GM19468 (cell line): ENCODE measurements around the gene LZTS2.
"Not testable (repeated sequence)": the region's sequence is repeated elsewhere in the genome, so short reads cannot be mapped to it uniquely, and the experiment has no call there.

Source experiments
- ATAC-seq: cut with Tn5 transposase; IDR thresholded peaks from one replicate; pipeline ENCODE4 v1.9.1; 2021; ENCODE audit warnings: mild to moderate bottlenecking, moderate library complexity, moderate number of reproducible peaks; ENCODE audit not compliant: unreplicated experiment; ENCODE audit errors: extremely low read depth

The LZTS2 gene

DNA sequence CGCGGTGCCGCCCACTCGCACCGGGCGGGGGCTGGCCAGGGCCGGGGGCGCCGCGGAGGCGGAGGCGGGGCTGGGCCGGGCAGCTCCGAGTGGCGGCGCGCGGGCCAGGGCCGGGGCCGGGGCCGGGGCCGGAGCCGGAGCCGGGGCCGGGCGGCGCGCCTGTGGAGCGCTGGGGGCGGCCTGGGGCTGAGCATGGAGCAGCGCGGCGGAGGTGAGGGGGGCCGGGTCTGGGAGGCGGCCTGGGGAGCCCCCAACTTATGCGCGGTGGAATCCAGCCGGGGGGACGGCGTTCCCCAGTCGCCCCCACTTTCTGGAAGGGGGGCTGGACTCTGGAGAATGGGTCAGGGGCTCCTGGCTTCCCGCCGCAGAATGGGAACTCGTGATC, at the start of gene LZTS2:
LZTS2 (plus strand) TSS at position 67 of the 385 bp plus-strand sequence. CDS start 2,731 bp downstream, outside the sequence.
- ATAC-seq = no peak

DNA sequence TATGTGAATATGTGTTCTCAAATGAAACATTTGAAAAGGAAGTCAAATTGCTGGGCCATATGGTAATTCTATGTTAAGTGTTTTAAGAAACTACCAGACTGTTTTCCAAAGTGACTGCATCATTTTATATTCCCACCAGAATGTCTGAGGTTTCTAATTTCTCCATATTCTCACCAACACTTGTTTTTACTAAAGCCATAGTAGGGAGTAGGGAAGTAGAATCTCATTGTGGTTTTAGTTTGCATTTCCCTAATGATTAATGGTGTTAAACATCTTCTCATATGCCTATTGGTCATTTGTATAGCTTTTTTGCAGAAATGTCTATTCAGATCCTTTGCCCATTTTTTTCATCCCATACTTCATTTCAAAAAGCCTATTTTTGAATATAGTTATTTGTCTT, 39.4 kb upstream of the LZTS2 start:
- no peak for ATAC-seq

DNA sequence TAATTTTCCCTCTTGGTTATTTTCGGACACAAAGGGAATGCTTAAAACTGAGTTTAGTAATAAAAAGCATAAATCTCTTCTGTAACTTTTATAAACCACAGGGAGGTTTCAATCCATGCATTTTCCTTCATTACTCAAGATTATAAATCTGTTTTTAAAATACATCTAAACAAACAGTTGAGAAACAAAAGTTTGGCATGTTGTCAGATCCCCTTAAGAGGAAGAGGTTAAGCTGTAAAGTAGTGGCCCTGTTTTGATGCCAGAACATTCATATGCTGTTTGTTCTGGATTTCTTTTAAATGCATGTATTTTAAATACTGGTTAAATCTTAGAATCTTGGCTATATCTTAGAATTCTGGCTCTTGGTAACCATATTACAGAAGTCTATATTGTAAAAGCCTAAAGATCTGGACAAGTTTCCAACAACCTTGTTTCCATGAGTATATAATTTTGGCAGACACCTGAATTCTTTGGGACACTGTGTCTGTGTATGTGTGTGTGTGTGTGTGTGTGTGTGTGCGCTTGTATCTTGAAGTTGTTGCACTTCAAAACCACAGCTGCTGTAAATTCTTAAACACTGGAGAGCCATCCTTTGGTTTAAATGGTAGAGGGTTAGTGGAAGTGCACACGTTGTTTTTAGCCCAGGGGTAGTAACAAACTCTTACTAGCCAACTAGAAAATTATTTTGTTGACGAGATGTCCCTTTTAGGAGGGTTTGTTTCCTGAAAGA, 37.1 kb upstream of the LZTS2 start:
- no peak for ATAC-seq

DNA sequence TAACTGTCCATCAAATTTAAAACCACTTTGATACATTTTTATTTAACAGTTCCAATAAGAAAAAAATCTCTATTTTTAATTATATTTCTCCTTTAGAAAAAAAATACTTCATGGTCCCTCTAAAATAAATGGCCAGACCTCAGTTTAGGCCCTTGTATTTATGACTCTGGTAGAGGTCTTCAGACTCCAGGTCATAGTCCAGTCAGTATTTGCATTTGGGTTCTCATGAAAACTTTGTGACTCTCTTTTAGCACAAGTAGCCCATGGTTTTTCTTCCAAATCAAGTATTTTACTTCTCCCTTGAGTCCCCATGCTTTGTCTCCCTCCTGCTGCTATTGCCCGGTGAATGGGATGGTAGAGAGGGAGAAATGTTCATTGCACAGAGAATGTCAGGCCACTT, 35.8 kb upstream of the LZTS2 start:
- no peak for ATAC-seq

GRCh38 chr10:100965820-100966219, 33.8 kb upstream of the LZTS2 start:
- no peak for ATAC-seq

- no peak for ATAC-seq
Observed at GRCh38 chr10:100966887-100967286, 32.7 kb upstream of the LZTS2 start.

DNA sequence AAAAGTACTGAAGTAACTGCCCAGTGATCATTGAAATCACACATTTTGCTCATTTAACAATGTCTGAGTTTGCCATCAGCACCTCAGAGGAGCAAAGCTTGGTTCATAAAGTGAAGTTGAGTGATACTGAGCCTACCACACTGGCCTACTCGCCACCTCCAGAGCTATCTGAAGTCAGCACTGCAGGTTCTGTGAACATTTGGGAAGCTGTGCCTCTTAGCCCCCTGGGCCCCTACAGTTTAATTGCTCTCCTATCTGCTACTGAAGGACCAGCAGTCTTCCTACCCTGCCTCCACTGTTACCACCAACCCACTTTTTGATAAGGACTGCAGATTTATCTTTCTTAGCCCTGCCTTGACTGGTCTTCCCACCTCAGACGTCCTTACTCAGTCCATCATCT, 32.3 kb upstream of the LZTS2 start:
- no peak for ATAC-seq

- ATAC-seq = no peak
Observed at GRCh38 chr10:100968062-100968736, 31.4 kb upstream of the LZTS2 start.

- ATAC-seq = no peak
Observed at GRCh38 chr10:100968863-100969186, 30.8 kb upstream of the LZTS2 start.

DNA sequence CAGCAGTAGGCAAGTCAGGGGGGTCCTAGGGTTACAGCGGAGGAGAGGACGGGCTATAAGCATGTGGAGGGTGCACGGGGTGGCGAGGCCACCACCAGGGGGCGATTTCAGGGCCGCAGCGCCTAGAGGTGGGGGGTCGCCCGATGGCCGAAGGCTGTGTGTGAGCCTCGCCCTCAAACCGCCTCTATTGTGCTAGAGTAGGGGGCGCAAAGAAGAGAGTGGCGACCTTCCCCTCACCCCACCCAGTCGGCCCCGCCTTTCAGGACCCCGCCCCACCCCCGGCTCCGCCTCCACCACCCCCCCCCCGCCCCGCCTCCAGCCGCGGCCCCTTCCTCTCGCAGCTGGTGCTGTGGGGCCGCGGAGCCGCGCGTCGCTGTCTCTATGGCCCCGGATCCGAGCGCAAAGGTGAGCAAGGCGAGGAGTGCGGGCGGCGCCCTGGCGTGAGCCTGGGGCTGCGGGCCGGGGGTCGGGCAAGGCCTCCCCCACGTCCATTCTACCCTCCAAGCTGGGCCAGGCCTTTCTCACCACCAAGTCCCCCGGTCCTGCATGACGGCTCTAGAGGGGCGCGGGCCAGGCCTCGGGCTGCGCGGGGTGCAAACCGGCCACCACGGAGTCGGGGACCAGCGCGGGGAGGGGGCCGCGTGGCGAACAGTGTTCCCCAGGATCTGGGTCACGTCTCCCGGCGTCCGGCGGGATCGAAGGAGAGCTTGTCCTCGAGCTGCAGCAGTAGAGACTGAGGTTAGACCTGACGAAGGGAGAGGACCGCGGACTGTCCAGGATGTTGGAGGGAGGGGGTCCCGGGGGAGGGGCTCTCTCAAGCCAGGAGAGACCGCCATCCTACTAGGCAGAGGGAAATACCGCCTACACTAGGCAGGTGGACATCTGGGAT, 30.2 kb upstream of the LZTS2 start, which contains the start of gene SEMA4G:
SEMA4G (plus strand) TSS at position 318 of the 889 bp plus-strand sequence. CDS start 3,409 bp downstream, outside the sequence.
- ATAC-seq = no peak

GRCh38 chr10:100970076-100970913, 29.3 kb upstream of the LZTS2 start:
- ATAC-seq = no peak

GRCh38 chr10:100970914-100971811, 28.4 kb upstream of the LZTS2 start:
- ATAC-seq = no peak

- ATAC-seq = no peak
Observed at GRCh38 chr10:100972115-100972903, 27.3 kb upstream of the LZTS2 start.

GRCh38 chr10:100972904-100973535, 26.6 kb upstream of the LZTS2 start:
- ATAC-seq = no peak

GRCh38 chr10:100975397-100975796, 24.2 kb upstream of the LZTS2 start:
- not testable (repeated sequence) for ATAC-seq

DNA sequence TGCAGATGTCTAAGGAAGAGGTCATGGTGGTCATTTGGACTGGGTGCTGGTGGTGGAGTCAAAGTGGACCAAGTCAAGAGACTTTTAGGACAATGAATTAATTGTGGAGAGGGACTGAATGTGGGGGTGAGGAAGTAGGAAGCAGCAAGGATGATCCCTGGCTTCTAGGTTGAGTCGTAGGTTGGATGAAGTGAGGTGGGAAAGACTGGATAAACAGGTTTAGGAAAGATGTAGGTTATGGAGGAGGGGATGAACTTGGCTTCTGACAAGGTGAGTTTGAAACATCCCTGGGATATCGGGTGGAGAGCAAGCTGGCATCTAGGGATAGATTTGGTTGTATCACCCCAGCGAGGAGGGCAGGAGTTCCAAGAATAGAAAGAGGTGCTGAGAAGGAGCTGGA, 22.7 kb upstream of the LZTS2 start:
- no peak for ATAC-seq

- ATAC-seq = no peak
Observed at GRCh38 chr10:100977436-100977835, 22.2 kb upstream of the LZTS2 start.
